ENCODE measurements around the gene HS3ST3A1. TPM values are rescaled to one million over a fixed set of nuclear protein-coding genes. Genes with fewer than 3 reads are reported as not detected.

Gene HS3ST3A1
- total and polyA plus RNA-seq, 5 donors, result 2.2 to 21.1 (median 5.6) TPM

DNA sequence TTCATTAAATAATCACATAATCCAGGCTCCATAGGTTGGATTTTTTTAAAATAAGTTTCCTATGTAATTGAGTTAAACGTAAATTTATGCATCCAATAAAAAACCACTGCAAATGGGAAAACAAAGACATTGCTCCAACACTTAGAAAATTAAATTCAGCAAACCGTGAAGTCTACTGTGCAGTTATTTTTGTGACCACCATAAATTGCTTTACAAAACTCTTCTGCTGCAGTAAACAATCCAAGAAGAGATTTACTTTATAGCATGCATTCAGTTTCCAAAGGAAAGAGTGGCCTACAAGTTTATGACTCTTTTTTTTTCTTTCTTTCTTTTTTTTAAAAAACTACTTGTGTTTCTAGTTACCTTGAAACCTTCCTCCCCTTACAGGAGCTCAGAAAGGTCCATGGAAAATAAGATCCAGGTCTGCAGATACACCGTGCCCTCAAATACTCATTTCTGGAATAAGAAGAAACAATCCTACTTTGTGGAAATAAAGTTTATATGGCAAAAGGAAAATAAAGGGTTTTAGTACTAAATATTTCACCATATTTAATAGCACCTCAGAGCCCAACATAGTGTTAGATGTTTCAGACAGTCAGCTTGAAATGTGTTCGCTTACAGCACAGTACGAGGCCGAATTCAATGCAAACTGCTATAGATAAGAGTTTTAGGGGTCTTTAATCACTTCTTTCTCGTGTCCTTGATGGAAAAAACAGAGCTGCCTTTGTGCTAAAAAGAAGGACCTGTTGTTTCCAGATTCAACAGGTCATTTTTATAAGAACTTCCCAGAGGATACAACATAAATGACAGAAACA lies 3.2 kb downstream of the HS3ST3A1 start:
- H3K9me3 ChIP-seq (ENCODE audit: control insufficient read depth, low read length), result no peaks in the 10 kb centered on the region
- intact Hi-C loops (cut with DNase I), result loop anchor here (5.0 to 10.0 kb wide), 5 partner anchors 254 to 1329 kb away; partner anchors contain the start of gene HS3ST3B1 (in 2 of the 4)
- no peaks in the 10 kb centered on the region for H3K27me3 ChIP-seq (ENCODE audit: control insufficient read depth, insufficient read depth)
- WGBS, result 69% methylated on average over 7 of the region's 7 CpGs
- H3K4me3 ChIP-seq (ENCODE audit: low read length), result no peak overlapping the region
- DNase-seq, result no peak
- peaks cover 5% of the 10 kb centered on the region for H3K4me1 ChIP-seq (ENCODE audit: control insufficient read depth, insufficient read depth, low read length)
- H3K27ac ChIP-seq (ENCODE audit: low read length), result no peak overlapping the region
- ATAC-seq, result no peak

- WGBS, result 25% methylated on average over 3 of the region's 3 CpGs
- H3K4me1 ChIP-seq (ENCODE audit: control insufficient read depth, insufficient read depth, low read length), result peaks cover 5% of the 10 kb centered on the region
- DNase-seq, result peak in 1 of 3 donors; percentile 59
- no peak overlapping the region for H3K27ac ChIP-seq (ENCODE audit: low read length)
- ATAC-seq, result no peak
- H3K27me3 ChIP-seq (ENCODE audit: control insufficient read depth, insufficient read depth), result no peaks in the 10 kb centered on the region
- no peaks in the 10 kb centered on the region for H3K9me3 ChIP-seq (ENCODE audit: control insufficient read depth, low read length)
- intact Hi-C loops (cut with DNase I), result loop anchor here (2.0 to 10.0 kb wide), 6 partner anchors 253 to 1329 kb away; partner anchors contain the start of gene HS3ST3B1 (in 2 of the 4)
- no peak overlapping the region for H3K4me3 ChIP-seq (ENCODE audit: low read length)
Observed at GRCh38 chr17:13597723-13598347, 3.9 kb downstream of the HS3ST3A1 start.

DNA sequence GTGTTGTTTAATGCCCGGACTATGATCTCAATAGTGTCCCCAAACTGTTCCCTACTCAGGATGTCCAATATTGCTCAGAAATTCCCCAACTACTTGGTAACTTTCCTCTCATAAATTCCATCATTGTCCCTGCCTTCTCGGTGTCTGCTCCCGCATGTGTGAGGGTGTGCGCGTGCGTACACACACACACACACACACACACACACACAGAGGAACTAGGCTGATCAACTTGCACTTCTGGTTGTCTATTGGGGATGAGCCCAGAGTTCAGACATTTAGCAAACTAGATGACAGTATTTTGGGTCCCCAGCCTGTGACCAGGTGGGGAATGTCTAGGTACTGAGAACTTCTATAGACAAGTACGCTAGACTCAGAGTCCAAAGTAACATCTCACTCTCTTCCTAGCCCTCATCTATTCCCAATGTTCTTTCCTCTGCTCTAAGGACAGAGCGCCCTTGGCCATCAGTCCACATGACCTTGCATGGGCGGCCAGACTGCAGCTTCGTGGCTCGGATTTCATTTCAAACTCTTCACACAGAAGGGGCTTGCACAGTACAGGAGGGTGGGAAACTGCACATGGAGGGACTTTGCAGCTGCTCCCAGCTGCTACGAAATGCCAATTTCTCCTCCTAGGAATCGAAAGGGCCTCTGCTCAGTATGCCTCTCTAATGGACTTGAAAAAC lies 5.3 kb downstream of the HS3ST3A1 start:
- Histone ChIP-seq H3K27me3 (ENCODE audit: control insufficient read depth, insufficient read depth) (no peaks in the 10 kb centered on the region), H3K27ac (ENCODE audit: low read length) (no peak overlapping the region), H3K9me3 (ENCODE audit: control insufficient read depth, low read length) (no peaks in the 10 kb centered on the region), H3K4me3 (ENCODE audit: low read length) (no peak overlapping the region), H3K4me1 (ENCODE audit: control insufficient read depth, insufficient read depth, low read length) (peaks cover 6% of the 10 kb centered on the region)
- intact Hi-C loops (cut with DNase I), result loop anchor here (2.0 to 10.0 kb wide), 6 partner anchors 252 to 1331 kb away; partner anchors contain the start of gene HS3ST3B1 (in 2 of the 4)
- DNase-seq, result peak in 1 of 3 donors; percentile 31
- ATAC-seq, result no peak
- 70% methylated on average over 13 of the region's 13 CpGs for WGBS

DNA sequence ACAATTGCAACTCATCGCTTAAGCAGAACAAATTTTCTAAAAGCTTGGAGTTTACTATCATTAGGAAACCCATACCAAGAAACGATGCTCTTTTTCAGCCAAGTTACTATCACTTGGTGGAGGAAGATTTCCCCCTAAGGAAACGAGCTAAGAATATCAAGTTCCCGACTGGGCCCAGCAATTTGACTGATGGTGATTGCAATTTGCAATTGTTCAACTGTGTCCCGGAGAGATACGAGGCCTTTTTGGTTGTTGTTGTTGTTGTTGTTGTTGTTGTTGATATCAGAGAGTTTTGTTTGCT lies 6.2 kb downstream of the HS3ST3A1 start:
- intact Hi-C loops (cut with DNase I), result loop anchor here (5.0 to 10.0 kb wide), 5 partner anchors 251 to 1332 kb away; partner anchors contain the start of gene HS3ST3B1 (in 2 of the 4)
- DNase-seq, result no peak
- ATAC-seq, result no peak
- peaks cover 6% of the 10 kb centered on the region for H3K4me1 ChIP-seq (ENCODE audit: control insufficient read depth, insufficient read depth, low read length)
- no peaks in the 10 kb centered on the region for H3K27me3 ChIP-seq (ENCODE audit: control insufficient read depth, insufficient read depth)
- no peak overlapping the region for H3K4me3 ChIP-seq (ENCODE audit: low read length)
- H3K27ac ChIP-seq (ENCODE audit: low read length), result no peak overlapping the region
- H3K9me3 ChIP-seq (ENCODE audit: control insufficient read depth, low read length), result no peaks in the 10 kb centered on the region
- WGBS, result 37% methylated on average over 6 of the region's 6 CpGs

DNA sequence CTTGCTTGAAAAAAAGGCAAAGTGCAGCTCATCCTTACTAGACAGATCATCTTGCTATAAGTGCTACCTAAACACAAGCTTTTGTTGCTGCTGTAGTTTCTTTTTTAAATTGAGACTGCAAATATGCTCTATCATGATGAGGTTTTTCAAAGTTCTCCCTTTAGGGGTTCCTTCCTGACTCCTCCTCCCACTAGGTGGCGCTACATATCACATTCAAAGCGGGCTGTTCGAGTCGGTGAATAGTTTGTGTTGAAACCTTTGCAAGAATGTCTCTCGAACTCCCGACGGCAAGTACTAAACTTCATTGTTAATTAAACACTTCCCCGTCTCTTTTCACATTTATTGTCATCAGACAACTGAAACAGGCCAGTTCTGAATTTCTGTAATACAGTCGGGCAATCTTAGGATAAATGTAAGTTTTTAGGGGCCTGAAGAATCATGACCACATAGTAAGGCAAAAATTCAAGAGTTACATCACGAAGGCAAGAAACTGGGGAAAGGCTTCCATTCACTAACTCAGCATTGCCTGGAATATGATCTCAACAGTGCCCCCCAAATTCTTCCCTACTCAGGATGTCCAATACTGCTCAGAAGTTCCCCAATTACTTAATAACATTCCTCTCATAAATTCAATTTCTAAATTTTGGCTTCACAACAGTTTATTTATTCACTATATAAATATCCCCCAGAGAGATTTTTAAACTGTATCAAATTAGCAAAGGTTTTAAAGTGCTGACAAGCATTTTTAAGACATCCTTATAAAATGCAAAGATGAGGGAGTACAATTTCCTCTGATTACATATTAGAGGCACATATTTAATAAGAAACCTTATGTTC lies 6.7 kb downstream of the HS3ST3A1 start:
- no peaks in the 10 kb centered on the region for H3K27me3 ChIP-seq (ENCODE audit: control insufficient read depth, insufficient read depth)
- 14% methylated on average over 10 of the region's 10 CpGs for WGBS
- H3K27ac ChIP-seq (ENCODE audit: low read length), result no peak overlapping the region

GRCh38 chr17:13594310-13594709 lies 7.4 kb downstream of the HS3ST3A1 start:
- Histone ChIP-seq H3K4me3 (ENCODE audit: low read length) (no peak overlapping the region), H3K27me3 (ENCODE audit: control insufficient read depth, insufficient read depth) (no peaks in the 10 kb centered on the region), H3K9me3 (ENCODE audit: control insufficient read depth, low read length) (no peaks in the 10 kb centered on the region), H3K4me1 (ENCODE audit: control insufficient read depth, insufficient read depth, low read length) (peaks cover 6% of the 10 kb centered on the region), H3K27ac (ENCODE audit: low read length) (no peak overlapping the region)
- DNase-seq (no peak), ATAC-seq (no peak)
- intact Hi-C loops (cut with DNase I), result loop anchor here in 3 of 4 donors (5.0 to 10.0 kb wide), 3 partner anchors 250 to 1330 kb away; no protein-coding TSS in a partner anchor
- 90% methylated on average over 5 of the region's 5 CpGs for whole genome bisulfite sequencing

More for the DNA sequence above, 6.7 kb downstream of the HS3ST3A1 start:
- H3K4me1 ChIP-seq (ENCODE audit: control insufficient read depth, insufficient read depth, low read length), result peaks cover 6% of the 10 kb centered on the region
- H3K4me3 ChIP-seq (ENCODE audit: low read length), result no peak overlapping the region
- ATAC-seq (peak; percentile 59 to 65), DNase-seq (peak; percentile 53 to 74 (median 64))
- intact Hi-C loops (cut with DNase I), result loop anchor here (5.0 to 10.0 kb wide), 6 partner anchors 250 to 1332 kb away; partner anchors contain the start of gene HS3ST3B1 (in 2 of the 4)
- no peaks in the 10 kb centered on the region for H3K9me3 ChIP-seq (ENCODE audit: control insufficient read depth, low read length)

DNA sequence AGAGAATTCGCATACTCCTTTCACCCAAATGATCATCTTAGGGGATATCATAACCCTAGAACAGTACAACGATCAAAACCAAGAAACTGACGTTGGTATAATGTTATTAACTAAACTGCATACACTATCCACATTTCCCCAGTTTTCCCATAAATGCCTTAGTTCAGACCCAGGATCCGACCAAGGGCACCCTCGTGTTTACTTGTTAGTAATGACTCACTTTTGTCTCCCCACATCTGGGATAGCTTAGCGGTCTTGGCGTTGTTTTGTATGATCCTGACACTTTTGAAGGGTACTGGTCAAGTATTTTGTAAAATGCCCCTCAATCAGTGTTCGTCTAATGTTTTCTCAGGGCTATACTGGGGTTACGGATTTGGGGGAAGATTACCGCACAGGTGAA lies 8.0 kb downstream of the HS3ST3A1 start:
- WGBS, result 86% methylated on average over 10 of the region's 10 CpGs
- intact Hi-C loops (cut with DNase I), result loop anchor here in 3 of 4 donors (5.0 to 10.0 kb wide), 3 partner anchors 249 to 1331 kb away; no protein-coding TSS in a partner anchor
- no peaks in the 10 kb centered on the region for H3K9me3 ChIP-seq (ENCODE audit: control insufficient read depth, low read length)
- ATAC-seq (no peak), DNase-seq (no peak)
- no peaks in the 10 kb centered on the region for H3K27me3 ChIP-seq (ENCODE audit: control insufficient read depth, insufficient read depth)
- peaks cover 6% of the 10 kb centered on the region for H3K4me1 ChIP-seq (ENCODE audit: control insufficient read depth, insufficient read depth, low read length)
- H3K27ac ChIP-seq (ENCODE audit: low read length), result no peak overlapping the region
- no peak overlapping the region for H3K4me3 ChIP-seq (ENCODE audit: low read length)

GRCh38 chr17:13593021-13593751 lies 8.5 kb downstream of the HS3ST3A1 start:
- no peak for DNase-seq
- H3K9me3 ChIP-seq (ENCODE audit: control insufficient read depth, low read length), result no peaks in the 10 kb centered on the region
- no peak overlapping the region for H3K4me3 ChIP-seq (ENCODE audit: low read length)
- intact Hi-C loops (cut with DNase I), result loop anchor here in 3 of 4 donors (5.0 to 10.0 kb wide), 3 partner anchors 248 to 1332 kb away; no protein-coding TSS in a partner anchor
- peaks cover 6% of the 10 kb centered on the region for H3K4me1 ChIP-seq (ENCODE audit: control insufficient read depth, insufficient read depth, low read length)
- no peaks in the 10 kb centered on the region for H3K27me3 ChIP-seq (ENCODE audit: control insufficient read depth, insufficient read depth)
- 66% methylated on average over 10 of the region's 10 CpGs for WGBS
- H3K27ac ChIP-seq (ENCODE audit: low read length), result no peak overlapping the region
- ATAC-seq, result no peak

DNA sequence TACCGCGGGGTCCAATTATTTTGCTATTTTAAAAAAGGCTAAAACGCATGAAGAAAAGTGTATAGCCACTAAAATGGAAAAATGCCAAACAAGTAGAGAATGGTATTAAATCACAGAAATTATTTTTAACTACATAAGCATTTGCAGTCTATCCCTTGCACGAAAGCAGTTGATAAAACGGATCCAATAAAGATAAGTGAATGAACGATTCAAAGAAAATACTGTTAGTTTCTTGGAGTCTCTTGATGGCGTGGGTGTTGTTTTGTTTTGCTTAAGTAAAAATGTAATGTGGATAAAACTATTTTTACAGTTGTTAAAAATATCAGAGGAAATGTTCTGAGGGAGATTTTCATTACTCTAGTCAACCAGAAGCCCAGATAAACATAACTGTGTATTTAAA lies 9.3 kb downstream of the HS3ST3A1 start:
- peaks cover 6% of the 10 kb centered on the region for H3K4me1 ChIP-seq (ENCODE audit: control insufficient read depth, insufficient read depth, low read length)
- no peaks in the 10 kb centered on the region for H3K9me3 ChIP-seq (ENCODE audit: control insufficient read depth, low read length)
- H3K27ac ChIP-seq (ENCODE audit: low read length), result no peak overlapping the region
- no peaks in the 10 kb centered on the region for H3K27me3 ChIP-seq (ENCODE audit: control insufficient read depth, insufficient read depth)
- intact Hi-C loops (cut with DNase I), result loop anchor here in 3 of 4 donors (5.0 to 10.0 kb wide), 3 partner anchors 248 to 1332 kb away; no protein-coding TSS in a partner anchor
- H3K4me3 ChIP-seq (ENCODE audit: low read length), result no peak overlapping the region
- DNase-seq, result no peak
- WGBS, result 35% methylated on average over 7 of the region's 7 CpGs
- no peak for ATAC-seq
